Lower leg skin (tissue), 4 donors: ENCODE data around the gene SHISA3. TPM values are rescaled to one million over a fixed set of nuclear protein-coding genes. Genes with fewer than 3 reads are reported as not detected.

Source experiments
- DNase-seq, 2 donors: peaks; one replicate each; pipeline ENCODE4 v3.0.0-alpha.2; 2019; ENCODE audit warnings: low spot score in 2 of 2
- H3K4me3 ChIP-seq: fragments of 200-600 bp; sonication (generic); 2 replicates; pipeline ENCODE4 v1.5.1; 2017; ENCODE audit warnings: mild to moderate bottlenecking, low read depth; ENCODE audit not compliant: poor library complexity, severe bottlenecking
- CTCF ChIP-seq, 3 donors: fragments of 450-650 bp; IDR thresholded peaks; one replicate each; pipeline ENCODE4 v1.5.1; 2016; ENCODE audit warnings: antibody characterized with exemption in 3 of 3, mild to moderate bottlenecking in 3 of 3, moderate library complexity in 2 of 3
- POLR2A ChIP-seq, 2 donors: fragments of 450-650 bp; IDR thresholded peaks; one replicate each; pipeline ENCODE4 v1.6.1; 2016 to 2017; ENCODE audit warnings: antibody characterized with exemption in 2 of 2, mild to moderate bottlenecking in 1 of 2, moderate library complexity in 1 of 2
- WGBS, 2 donors: methylation state at CpG; one replicate each; pipeline ENCODE4 v1.1.5; 2018; 5-methylcytosine and 5-hydroxymethylcytosine counted together
- intact Hi-C: fragments of 100-400 bp; cut with DNase I; formaldehyde crosslinking; loops from one replicate; pipeline ENCODE4 v1.15.0; 2023; ENCODE audit warnings: low total_unique reads
- total RNA-seq, 4 donors: library from RNA; depleted of rRNA; stranded (reverse); fragments of >200 nt; gene quantifications; one replicate each; pipeline ENCODE4 v1.1.0, GENCODE V29; 2016

SHISA3 gene
- under 1 TPM in 3 of 4 donors, not detected in 1; 0.15 to 0.55 (median 0.22) TPM for total RNA-seq

- whole genome bisulfite sequencing, 2 donors: 9 to 11% methylated on average over 57 to 58 of the region's 61 CpGs
- intact Hi-C loops: no loop called here
- peak within 1 kb of the TSS; percentile 11 for H3K4me3 ChIP-seq
- TF ChIP-seq POLR2A (IDR thresholded peaks at IDR 0.05): no peak
- no peak for TF ChIP-seq CTCF (IDR thresholded peaks at IDR 0.05)
- DNase-seq: no peak
These were observed at the start of gene SHISA3 for GRCh38 chr4:42396752-42397634. Gene SHISA3, plus strand, starts transcription at chr4:42397488. Its CDS starts 569 bp downstream, at chr4:42398057.

- 54 to 61% methylated on average over 2 of the region's 2 CpGs for WGBS, 2 donors
- no peak for DNase-seq
- no peak overlapping the region for H3K4me3 ChIP-seq
- no peak for TF ChIP-seq CTCF (IDR thresholded peaks at IDR 0.05)
- TF ChIP-seq POLR2A (IDR thresholded peaks at IDR 0.05): no peak
- intact Hi-C loops: no loop called here
These were observed 49.0 kb upstream of the SHISA3 start for GRCh38 chr4:42348247-42348646.

GRCh38 chr4:42348692-42349091 lies 48.6 kb upstream of the SHISA3 start:
- no peak overlapping the region for H3K4me3 ChIP-seq
- DNase-seq: no peak
- intact Hi-C loops: no loop called here
- 69 to 76% methylated on average over 5 of the region's 5 CpGs for WGBS, 2 donors
- TF ChIP-seq POLR2A (IDR thresholded peaks at IDR 0.05) (no peak), CTCF (IDR thresholded peaks at IDR 0.05) (no peak)

GRCh38 chr4:42350611-42351182 lies 46.6 kb upstream of the SHISA3 start:
- H3K4me3 ChIP-seq: no peak overlapping the region
- intact Hi-C loops: no loop called here
- 93 to 96% methylated on average over 4 of the region's 4 CpGs for WGBS, 2 donors
- DNase-seq: no peak
- TF ChIP-seq POLR2A (IDR thresholded peaks at IDR 0.05): no peak
- TF ChIP-seq CTCF (IDR thresholded peaks at IDR 0.05): no peak

- no peak for DNase-seq
- TF ChIP-seq POLR2A (IDR thresholded peaks at IDR 0.05) (no peak), CTCF (IDR thresholded peaks at IDR 0.05) (no peak)
- intact Hi-C loops: no loop called here
- no peak overlapping the region for H3K4me3 ChIP-seq
- WGBS, 2 donors: 81 to 83% methylated on average over 3 of the region's 3 CpGs
These were observed 45.2 kb upstream of the SHISA3 start for GRCh38 chr4:42352049-42352448.
